ENCODE results near the gene TAS1R3.
A peak's percentile ranks its signal among the peaks of the same experiment; 100 is the strongest.

Gene TAS1R3

GRCh38 chr1:1294250-1294890 lies 36.7 kb upstream of the TAS1R3 start:
- DNase-seq (ENCODE audit: low read depth in 1 of 2, low spot score in 1 of 2) = no peak

DNA sequence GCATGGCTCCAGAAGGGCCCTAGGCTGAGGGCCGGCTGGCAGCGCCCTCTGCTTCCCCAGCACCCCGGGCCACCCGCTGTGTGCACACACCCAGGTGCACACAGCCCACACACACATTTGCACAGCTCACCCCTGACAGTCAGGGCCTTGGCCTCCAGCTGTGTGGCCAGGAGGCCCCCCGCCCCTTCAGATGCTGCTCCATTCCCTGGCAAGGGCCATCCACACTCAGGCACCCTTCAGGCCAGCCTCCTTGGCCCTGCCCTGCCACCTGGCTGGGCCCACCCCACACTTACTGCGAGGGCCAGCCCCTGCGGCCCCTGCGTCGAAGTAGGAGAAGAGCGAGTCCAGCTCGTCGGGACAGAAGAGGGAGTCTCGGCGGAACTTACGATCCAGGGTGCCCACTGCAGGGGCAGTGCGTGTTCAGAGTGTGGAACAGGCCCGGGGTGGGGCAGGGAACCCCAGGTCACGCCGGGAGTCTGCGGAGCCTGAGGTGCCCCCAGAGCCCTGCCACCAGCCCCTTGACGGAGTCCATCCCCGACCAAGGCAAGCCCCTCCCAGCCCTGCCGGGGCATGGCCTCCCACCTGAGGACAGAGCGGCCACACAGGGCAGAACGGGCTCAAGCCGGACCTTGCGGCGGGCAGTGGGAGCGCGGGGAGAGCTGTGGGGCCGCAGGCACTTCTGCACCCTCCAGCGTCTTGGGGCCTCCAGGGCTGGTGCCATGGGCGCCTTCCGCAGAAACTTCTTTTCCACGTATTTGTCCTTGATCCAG lies 35.7 kb upstream of the TAS1R3 start:
- no peak for DNase-seq (ENCODE audit: low read depth in 1 of 2, low spot score in 1 of 2)

- no peak for DNase-seq (ENCODE audit: low read depth in 1 of 2, low spot score in 1 of 2)
Observed at GRCh38 chr1:1296070-1297061, 34.7 kb upstream of the TAS1R3 start.

DNA sequence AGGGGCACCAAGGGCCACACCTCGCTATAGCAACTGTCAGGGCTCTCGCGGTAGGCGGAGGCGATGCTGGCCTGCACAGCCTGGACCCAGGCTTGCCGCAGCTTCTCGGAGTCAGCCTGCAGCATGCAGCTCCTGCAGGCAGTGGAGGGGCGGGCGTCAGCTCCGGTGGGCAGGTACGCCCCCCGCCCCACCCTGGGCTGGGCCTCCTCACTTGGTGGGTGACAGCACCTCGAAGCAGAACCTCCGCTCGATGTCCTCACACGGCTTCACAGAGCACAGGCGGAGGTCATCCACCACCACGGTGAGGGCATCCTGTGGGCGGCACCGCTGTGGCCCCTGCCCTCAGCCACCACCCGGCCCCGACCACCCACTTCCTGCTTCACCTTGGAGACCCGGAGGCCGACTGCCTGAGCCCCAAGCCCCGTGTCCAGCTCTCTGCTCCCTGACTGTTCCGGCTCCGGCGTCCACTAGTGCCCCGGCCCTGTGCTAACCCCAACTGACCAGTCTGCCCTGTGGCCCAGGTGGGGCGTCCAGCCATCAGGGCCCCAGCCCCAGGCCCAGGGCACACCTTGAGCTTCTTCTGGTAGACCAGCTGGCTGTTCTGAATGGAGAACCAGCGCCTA lies 33.2 kb upstream of the TAS1R3 start:
- DNase-seq (ENCODE audit: low read depth in 1 of 2, low spot score in 1 of 2) = no peak

DNA sequence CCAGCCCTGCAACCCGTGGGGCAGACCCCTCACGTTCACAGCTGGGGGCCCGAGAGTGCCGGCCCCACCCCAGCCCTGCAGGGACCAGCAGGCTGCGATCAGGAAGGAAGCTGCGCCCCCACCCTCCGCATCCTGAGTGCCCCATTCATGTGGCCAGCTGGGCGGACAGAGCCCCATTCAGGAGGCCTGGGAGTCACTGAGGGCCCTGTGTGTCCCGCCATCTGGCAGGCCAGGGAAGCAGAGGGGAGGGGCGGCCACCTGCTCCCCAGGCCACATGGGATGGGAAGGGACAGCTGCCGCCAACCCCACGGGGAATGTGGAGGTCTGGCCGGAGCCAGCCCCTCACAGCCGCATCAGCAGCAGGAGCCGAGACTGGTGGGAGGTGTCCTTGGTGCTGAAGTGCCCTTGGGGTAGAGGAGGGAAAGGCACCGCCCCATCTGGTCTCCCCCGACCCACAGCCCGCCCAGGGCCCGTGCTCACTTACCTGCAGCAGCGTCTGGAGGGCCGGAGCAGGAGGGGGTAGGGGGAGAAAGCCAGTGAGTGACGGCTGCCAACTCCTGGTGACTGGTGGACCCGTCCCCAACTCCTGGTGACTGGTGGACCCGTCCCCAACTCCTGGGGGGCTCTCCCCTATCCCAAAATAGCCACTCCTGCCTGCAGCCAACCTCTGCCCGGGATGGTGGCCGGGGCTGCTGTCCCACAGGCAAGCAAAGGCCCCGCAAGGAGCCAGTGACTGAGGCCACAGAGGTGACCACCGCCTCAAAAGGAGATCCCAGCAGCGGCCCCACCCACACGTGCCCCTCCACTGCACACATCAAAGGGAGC lies 32.0 kb upstream of the TAS1R3 start:
- no peak for DNase-seq (ENCODE audit: low read depth in 1 of 2, low spot score in 1 of 2)

DNA sequence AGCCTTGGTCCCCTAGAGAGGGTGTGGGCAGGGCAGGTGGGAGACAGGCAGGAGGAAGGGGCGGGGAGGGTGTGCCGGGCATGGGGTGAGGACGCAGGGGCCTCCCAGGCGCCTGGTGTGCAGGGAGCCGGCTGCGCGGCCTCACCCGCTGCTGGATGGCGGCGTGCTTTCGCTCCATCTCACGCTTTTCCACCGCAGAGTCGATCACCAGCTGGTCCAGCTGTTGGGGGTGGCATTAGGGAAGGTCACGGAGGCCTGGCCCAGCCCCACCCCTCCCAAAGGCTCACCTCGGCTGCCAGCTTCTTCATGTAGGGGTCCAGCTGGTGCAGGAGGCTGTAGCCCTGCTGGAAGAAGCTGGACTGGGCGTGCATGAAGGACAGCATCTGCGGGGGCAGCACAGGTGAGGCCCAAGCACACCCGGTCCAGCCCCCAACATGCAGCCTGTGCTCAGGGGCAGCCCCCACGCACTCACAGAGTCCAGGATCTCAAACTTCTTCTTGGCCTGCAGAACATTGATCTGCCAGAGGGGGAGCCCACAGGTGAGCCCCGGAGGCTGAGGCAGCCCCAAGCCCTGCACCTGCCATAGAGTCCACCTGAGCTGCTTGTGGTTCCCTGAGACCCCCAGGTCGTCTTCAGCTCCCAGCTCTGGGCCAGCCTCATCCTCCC lies 31.3 kb upstream of the TAS1R3 start:
- DNase-seq (ENCODE audit: low read depth in 1 of 2, low spot score in 1 of 2) = no peak

DNA sequence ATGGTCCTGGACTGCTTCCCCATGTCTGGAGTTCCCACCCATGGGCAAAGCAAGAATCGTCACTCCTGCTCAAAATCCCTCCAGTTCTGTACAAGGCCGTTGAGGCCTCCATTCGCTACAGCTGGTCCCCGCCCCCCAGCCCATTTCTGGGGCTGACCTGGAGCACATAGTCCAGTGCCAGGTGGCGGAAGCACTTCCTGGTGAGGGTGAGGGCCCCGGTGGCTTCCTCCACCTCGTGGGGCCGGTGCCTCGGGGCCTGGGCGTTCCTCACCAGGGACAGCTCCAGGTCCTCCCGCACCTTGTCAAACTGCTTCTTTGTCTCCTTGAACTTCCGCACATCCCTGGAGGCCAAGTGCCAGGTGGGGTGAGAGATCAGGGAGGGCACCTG lies 30.7 kb upstream of the TAS1R3 start:
- DNase-seq (ENCODE audit: low read depth in 1 of 2, low spot score in 1 of 2) = no peak

DNA sequence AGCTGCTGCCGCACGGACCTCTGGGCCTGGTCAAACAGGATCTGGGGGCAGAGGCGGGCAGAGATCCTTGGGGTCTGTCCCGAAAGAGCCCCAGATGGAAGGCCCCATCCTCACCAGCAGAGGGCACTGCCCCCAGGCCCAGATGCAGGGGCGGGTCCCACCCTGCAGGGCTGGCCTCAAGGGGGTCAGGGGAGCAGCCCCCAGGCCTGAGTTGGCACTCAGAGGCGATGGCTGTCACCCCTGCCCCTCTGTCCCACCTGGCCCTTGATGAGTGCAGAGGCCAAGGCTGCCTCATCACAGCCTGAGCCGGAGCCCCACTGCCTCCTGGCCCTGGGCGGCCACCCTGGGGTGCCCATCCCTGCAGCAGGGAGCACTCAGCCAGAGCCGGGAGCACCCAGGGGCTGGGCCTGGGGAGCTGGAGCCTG lies 29.1 kb upstream of the TAS1R3 start:
- no peak for DNase-seq (ENCODE audit: low read depth in 1 of 2, low spot score in 1 of 2)

GRCh38 chr1:1302951-1303509 lies 28.1 kb upstream of the TAS1R3 start:
- no peak for DNase-seq (ENCODE audit: low read depth in 1 of 2, low spot score in 1 of 2)

DNA sequence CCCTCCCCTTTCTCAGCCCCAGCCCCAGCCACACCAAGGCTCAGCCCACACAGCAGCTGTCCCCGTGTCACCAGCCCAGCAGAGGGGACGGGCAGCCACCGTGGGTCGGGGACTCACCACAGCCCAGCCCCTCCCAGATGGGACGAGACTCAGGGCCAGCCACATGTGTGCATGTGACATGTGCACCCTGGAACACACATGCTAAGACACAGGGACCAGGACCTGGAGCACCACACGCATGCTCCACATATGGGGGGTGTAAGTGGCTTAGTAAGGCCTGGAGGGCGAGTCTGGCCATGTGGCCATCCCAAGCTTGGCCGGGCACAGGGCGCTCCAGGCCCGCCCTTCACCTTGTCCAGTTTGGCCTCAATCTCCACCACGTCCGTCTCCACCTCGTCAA lies 27.3 kb upstream of the TAS1R3 start:
- DNase-seq (ENCODE audit: low read depth in 1 of 2, low spot score in 1 of 2) = no peak

- no peak for DNase-seq (ENCODE audit: low read depth in 1 of 2, low spot score in 1 of 2)
Observed at GRCh38 chr1:1304331-1305299, 26.5 kb upstream of the TAS1R3 start.

DNA sequence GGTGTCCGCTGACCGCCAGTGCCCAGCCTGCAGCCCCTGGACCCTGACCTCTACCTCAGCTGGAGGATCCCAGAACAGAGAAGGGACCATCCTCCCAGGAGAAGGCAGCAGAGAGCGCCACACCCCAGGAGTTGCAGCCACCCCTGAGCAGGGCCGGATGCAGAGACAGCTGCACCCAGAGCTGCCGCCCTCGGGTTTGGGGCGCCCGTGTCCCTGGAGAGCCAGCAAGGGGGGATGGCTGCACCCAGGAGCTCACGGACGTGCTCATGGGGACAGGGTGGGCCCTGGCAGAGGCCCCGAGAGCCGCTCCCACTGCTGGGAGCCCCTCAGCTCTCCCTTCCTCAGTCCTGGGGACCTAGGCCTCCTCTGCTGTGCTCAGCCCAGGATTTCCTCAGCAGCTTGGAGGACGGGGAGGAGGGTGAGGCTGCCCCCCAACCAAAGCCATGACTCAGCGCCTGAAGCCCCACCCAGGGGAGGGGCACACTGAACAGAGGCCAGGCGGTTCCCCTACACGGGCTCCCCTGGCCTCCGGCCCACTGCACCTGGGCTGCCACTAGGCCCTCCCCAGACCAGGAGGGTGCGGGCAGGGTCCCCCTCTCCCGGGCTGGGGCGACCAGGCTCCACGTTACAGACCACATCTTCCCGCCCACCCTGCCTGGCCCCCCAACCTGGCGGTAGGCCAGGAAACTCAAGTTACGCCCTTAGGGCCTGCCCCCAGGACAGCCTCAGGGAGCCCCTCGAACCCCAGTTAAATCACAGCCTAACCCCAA lies 25.6 kb upstream of the TAS1R3 start:
- DNase-seq (ENCODE audit: low read depth in 1 of 2, low spot score in 1 of 2) = peak; percentile 32 to 44

- no peak for DNase-seq (ENCODE audit: low read depth in 1 of 2, low spot score in 1 of 2)
Observed at GRCh38 chr1:1306070-1306660, 24.9 kb upstream of the TAS1R3 start.

GRCh38 chr1:1306661-1307260 lies 24.3 kb upstream of the TAS1R3 start:
- DNase-seq (ENCODE audit: low read depth in 1 of 2, low spot score in 1 of 2) = no peak

GRCh38 chr1:1307261-1307922 lies 23.7 kb upstream of the TAS1R3 start:
- DNase-seq (ENCODE audit: low read depth in 1 of 2, low spot score in 1 of 2) = no peak
